ENCODE data around the gene CSTA. TPM values are rescaled to one million over a fixed set of nuclear protein-coding genes. Genes with fewer than 3 reads are reported as not detected.
A peak's percentile ranks its signal among the peaks of the same experiment; 100 is the strongest.
"Not testable (repeated sequence)": the region's sequence is repeated elsewhere in the genome, so short reads cannot be mapped to it uniquely, and the experiment has no call there.

The CSTA gene
- total and polyA plus RNA-seq, 12 donors: 0.42 to 5.5 (median 1.5) TPM; not detected in 1

DNA sequence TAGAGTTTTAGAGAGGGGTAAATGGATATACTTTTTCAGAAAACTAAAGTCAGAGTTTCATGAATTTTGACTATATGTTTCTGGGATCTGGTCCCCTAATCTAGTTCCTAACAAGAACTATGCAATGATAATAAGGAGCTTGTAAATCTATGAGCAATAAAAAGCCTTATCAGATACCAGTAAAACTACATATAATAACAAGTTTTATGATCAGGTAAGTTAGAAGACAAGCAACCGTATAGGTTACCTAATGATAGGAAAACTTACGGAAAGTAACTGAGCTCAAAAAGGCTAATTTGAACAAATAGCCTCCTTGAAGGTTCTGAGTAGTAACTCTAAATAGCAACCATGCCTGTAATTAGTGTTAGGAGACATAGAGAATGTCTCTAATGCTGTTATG lies 37.0 kb downstream of the CSTA start:
- Histone ChIP-seq H3K4me3 (no peak overlapping the region), H3K27me3 (no peaks in the 10 kb centered on the region), H3K36me3 (peaks cover 0 to 94% (median 25%) of the 10 kb centered on the region in 9 donors), H3K27ac (no peak overlapping the region), H3K4me1 (no peaks in the 10 kb centered on the region), H3K9me3 (no peaks in the 10 kb centered on the region)
- no peak for ATAC-seq
- intact Hi-C loops (cut with DNase I): no loop called here
- TF ChIP-seq, protein P1, sequence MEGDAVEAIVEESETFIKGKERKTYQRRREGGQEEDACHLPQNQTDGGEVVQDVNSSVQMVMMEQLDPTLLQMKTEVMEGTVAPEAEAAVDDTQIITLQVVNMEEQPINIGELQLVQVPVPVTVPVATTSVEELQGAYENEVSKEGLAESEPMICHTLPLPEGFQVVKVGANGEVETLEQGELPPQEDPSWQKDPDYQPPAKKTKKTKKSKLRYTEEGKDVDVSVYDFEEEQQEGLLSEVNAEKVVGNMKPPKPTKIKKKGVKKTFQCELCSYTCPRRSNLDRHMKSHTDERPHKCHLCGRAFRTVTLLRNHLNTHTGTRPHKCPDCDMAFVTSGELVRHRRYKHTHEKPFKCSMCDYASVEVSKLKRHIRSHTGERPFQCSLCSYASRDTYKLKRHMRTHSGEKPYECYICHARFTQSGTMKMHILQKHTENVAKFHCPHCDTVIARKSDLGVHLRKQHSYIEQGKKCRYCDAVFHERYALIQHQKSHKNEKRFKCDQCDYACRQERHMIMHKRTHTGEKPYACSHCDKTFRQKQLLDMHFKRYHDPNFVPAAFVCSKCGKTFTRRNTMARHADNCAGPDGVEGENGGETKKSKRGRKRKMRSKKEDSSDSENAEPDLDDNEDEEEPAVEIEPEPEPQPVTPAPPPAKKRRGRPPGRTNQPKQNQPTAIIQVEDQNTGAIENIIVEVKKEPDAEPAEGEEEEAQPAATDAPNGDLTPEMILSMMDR (IDR thresholded peaks at IDR 0.05): no peak
- no peak for DNase-seq
- WGBS, 2 donors: 94 to 97% methylated on average over 2 of the region's 2 CpGs

DNA sequence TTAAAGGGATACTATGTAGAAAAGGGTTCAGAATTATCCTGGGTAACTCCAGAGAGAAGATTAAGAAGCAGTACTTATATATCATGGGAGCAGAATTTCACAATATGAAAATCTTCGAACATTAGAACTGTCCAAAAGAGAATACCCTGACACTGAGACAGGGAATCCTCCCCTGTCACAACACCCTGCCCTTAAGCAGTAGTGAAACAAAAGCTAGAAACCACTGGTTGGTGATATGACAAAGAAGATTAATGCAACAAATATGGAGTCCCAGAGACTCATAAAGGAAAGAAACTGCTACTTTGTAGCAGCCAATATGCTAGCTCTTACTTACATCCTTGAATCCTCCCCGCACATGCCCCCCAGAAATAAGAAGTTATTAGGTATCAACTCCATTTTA lies 39.4 kb downstream of the CSTA start:
- H3K4me3 ChIP-seq: no peak overlapping the region
- 77 to 98% methylated on average over 2 of the region's 2 CpGs for WGBS, 2 donors
- H3K36me3 ChIP-seq: peaks cover 0 to 96% (median 25%) of the 10 kb centered on the region in 9 donors
- TF ChIP-seq, protein P1 (IDR thresholded peaks at IDR 0.05): no peak
- H3K27me3 ChIP-seq: no peaks in the 10 kb centered on the region
- H3K4me1 ChIP-seq: no peaks in the 10 kb centered on the region
- no peak overlapping the region for H3K27ac ChIP-seq
- DNase-seq: no peak
- intact Hi-C loops (cut with DNase I): no loop called here
- H3K9me3 ChIP-seq: no peaks in the 10 kb centered on the region
- no peak for ATAC-seq

DNA sequence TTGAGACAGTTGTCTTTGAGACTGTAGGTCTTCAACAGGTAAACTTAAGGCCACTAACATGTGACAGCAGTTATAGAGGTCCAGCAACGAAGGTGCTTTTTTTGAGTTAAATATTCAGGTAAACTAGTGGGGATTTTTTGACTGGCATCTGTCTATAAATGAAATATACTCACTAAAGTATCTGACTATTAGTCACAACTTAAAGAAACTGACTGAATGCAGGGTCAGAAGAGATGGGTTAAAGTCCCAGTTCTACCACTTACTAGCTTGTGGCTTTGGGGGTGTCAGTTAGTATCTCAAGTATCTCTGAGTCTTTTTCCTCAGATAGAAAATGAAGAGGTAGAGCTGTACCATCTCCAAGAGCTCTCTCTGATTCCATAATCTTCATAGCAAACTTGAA lies 40.0 kb downstream of the CSTA start:
- WGBS, 2 donors: 88 to 95% methylated on average over 1 of the region's 1 CpG
- Histone ChIP-seq H3K4me1 (no peaks in the 10 kb centered on the region), H3K4me3 (no peak overlapping the region), H3K27me3 (no peaks in the 10 kb centered on the region), H3K9me3 (no peaks in the 10 kb centered on the region), H3K36me3 (peaks cover 0 to 96% (median 25%) of the 10 kb centered on the region in 9 donors), H3K27ac (no peak overlapping the region)
- DNase-seq (no peak), ATAC-seq (no peak)
- intact Hi-C loops (cut with DNase I): no loop called here
- TF ChIP-seq, protein P1 (IDR thresholded peaks at IDR 0.05): no peak

DNA sequence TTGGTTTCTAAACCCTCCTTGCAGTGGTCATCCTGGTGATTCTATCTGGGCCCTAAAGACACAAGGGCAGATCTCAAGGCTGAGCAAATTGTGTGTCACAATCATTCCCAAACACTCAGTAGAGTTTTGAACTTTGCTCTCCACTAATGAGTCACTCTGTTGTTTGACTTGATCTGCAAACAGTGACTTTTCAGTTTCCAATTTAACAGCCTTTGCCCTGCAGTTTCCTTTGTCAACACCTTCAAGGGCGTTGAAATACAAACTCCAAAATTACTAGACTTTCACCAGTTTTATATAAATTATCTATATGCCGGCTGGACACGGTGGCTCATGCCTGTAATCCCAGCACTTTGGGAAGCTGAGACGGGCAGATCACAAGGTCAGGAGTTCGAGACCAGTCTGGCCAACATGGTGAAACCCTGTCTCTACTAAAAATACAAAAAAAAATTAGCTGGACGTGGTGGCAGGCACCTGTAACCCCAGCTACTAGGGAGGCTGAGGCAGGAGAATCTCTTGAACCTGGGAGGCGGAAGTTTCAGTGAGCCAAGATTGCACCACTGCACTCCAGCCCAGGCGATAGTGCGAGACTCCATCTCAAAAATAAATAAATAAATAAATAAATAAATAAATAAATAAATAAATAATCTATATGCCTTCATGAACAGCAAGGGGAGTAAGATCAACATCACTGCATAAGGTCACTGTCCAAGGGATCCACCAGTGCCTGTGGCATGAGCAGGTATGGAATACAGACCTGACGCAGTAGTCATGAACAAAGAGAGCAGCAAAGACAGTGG lies 40.7 kb downstream of the CSTA start:
- H3K9me3 ChIP-seq; H3K4me3 ChIP-seq; H3K27ac ChIP-seq; H3K4me1 ChIP-seq; DNase-seq; intact Hi-C loops (cut with DNase I); H3K27me3 ChIP-seq: not testable (repeated sequence)
- 95 to 96% methylated on average over 10 of the region's 10 CpGs for WGBS, 2 donors
- ATAC-seq: peak in 1 of 8 donors; percentile 39
- peaks cover 0 to 99% (median 30%) of the 10 kb centered on the region in 9 donors for H3K36me3 ChIP-seq

DNA sequence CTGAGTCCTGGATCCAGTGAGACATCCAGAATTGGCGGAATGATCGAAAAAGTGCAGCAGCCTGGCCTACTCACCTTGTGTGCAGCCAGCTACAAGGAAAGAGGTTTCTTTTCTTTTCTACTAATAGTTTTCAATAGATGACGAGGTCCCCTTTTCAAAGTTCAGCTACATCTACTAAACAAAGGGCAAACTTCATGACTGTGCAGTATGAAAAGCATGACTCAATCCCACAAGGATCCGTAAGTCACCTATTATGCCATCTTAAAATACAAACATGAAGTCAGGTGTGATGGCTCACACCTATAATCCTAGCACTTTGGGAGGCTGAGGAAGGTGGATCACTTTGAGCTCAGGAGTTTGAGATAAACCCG lies 41.3 kb downstream of the CSTA start:
- no peak for ATAC-seq
- Histone ChIP-seq H3K27me3 (no peaks in the 10 kb centered on the region), H3K36me3 (peaks cover 0 to 99% (median 33%) of the 10 kb centered on the region in 9 donors), H3K4me1 (peaks cover 0 to 3% (median 0%) of the 10 kb centered on the region in 9 donors), H3K9me3 (no peaks in the 10 kb centered on the region), H3K4me3 (no peak overlapping the region), H3K27ac (no peak overlapping the region)
- intact Hi-C loops (cut with DNase I): no loop called here
- DNase-seq: no peak
- WGBS, 2 donors: 95 to 99% methylated on average over 5 of the region's 5 CpGs
- TF ChIP-seq, protein P1 (IDR thresholded peaks at IDR 0.05): no peak

Data from heart right ventricle (tissue), 16 donors.